Measurements from ENCODE around the gene KCND3.

KCND3 gene

GRCh38 chr1:111814642-111815041 is 174.8 kb downstream of the KCND3 start:
- no peak for DNase-seq (ENCODE audit: low read depth in 1 of 2, low spot score in 1 of 2)

GRCh38 chr1:111814305-111814628 is 175.2 kb downstream of the KCND3 start:
- DNase-seq (ENCODE audit: low read depth in 1 of 2, low spot score in 1 of 2): no peak
- TF ChIP-seq GABPA (IDR thresholded peaks at IDR 0.05; ENCODE audit: low read depth): no peak
- no peak for TF ChIP-seq POLR2AphosphoS5 (IDR thresholded peaks at IDR 0.05; ENCODE audit: low read depth)
- no peak for TF ChIP-seq REST (IDR thresholded peaks at IDR 0.05; ENCODE audit: insufficient replicate concordance, low read depth)
- TF ChIP-seq SPI1 (IDR thresholded peaks at IDR 0.05; ENCODE audit: borderline replicate concordance, low read depth): no peak
- TF ChIP-seq CTCF (IDR thresholded peaks at IDR 0.05; ENCODE audit: insufficient read depth, low read length): no peak
- peaks cover 3% of the 10 kb centered on the region for H3K27me3 ChIP-seq (ENCODE audit: insufficient read depth, poor library complexity, severe bottlenecking)
- no peak overlapping the region for H3K4me3 ChIP-seq (replicated peaks; ENCODE audit: insufficient read depth, low read length)
- H3K27ac ChIP-seq (replicated peaks): no peak overlapping the region

More at GRCh38 chr1:111814642-111815041, 174.8 kb downstream of the KCND3 start:
- no peak overlapping the region for H3K27ac ChIP-seq (replicated peaks)
- TF ChIP-seq CTCF (IDR thresholded peaks at IDR 0.05; ENCODE audit: insufficient read depth, low read length) (no peak), SPI1 (IDR thresholded peaks at IDR 0.05; ENCODE audit: borderline replicate concordance, low read depth) (no peak), POLR2AphosphoS5 (IDR thresholded peaks at IDR 0.05; ENCODE audit: low read depth) (no peak), GABPA (IDR thresholded peaks at IDR 0.05; ENCODE audit: low read depth) (no peak), REST (IDR thresholded peaks at IDR 0.05; ENCODE audit: insufficient replicate concordance, low read depth) (no peak)
- no peak overlapping the region for H3K4me3 ChIP-seq (replicated peaks; ENCODE audit: insufficient read depth, low read length)
- peaks cover 3% of the 10 kb centered on the region for H3K27me3 ChIP-seq (ENCODE audit: insufficient read depth, poor library complexity, severe bottlenecking)

DNA sequence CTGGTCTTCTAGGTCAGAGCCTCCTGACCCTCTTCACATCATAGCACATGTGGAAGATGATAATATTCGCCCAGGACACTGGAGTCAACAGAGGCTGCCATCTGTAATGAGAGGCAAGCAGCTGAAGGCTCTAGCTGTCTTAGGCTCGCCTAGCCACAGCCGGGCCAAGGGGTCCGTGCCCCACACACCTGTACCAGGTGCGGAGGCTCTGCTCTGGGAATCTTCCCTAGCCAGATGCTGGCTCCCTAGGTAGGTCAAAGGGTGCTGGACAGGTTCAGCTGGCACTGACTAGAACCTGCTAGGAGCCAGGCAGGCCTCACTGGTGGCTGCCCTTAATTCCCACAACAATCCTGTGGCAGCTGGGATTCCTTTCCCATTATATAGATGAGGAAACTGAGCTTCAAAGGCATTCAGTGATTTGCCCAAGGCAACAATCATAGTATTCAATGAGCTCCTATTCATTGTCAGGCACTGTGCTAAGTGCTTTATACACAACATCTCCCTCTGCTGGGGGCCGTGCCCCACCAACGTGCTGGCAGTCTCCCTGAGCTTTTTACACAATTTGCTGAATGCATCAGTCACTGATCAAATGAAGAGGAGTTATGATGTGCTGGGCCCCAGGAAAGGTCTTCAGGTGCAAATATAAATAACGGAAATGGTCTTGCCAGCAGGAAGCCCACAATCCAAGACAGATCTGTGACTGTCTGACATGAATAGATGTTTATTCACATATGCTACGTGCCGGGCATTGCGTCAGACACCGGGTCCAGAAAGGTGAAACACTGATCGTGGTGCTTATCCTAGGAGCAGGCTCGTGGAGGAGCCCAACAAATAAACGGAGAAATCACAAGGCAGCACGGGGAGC is 175.8 kb downstream of the KCND3 start:
- H3K27ac ChIP-seq (replicated peaks): no peak overlapping the region
- no peak for DNase-seq (ENCODE audit: low read depth in 1 of 2, low spot score in 1 of 2)
- H3K4me3 ChIP-seq (replicated peaks; ENCODE audit: insufficient read depth, low read length): no peak overlapping the region
- peaks cover 3% of the 10 kb centered on the region for H3K27me3 ChIP-seq (ENCODE audit: insufficient read depth, poor library complexity, severe bottlenecking)
- no peak for TF ChIP-seq GABPA (IDR thresholded peaks at IDR 0.05; ENCODE audit: low read depth)
- no peak for TF ChIP-seq POLR2AphosphoS5 (IDR thresholded peaks at IDR 0.05; ENCODE audit: low read depth)
- TF ChIP-seq SPI1 (IDR thresholded peaks at IDR 0.05; ENCODE audit: borderline replicate concordance, low read depth): no peak
- TF ChIP-seq CTCF (IDR thresholded peaks at IDR 0.05; ENCODE audit: insufficient read depth, low read length): no peak
- no peak for TF ChIP-seq REST (IDR thresholded peaks at IDR 0.05; ENCODE audit: insufficient replicate concordance, low read depth)
